Lower leg skin (tissue), 3 donors: ENCODE results near the gene IFIT3.

Experiments used
- POLR2A ChIP-seq, 2 donors: fragments of 450-650 bp; IDR thresholded peaks; one replicate each; pipeline ENCODE4 v1.6.1; 2016 to 2017; ENCODE audit warnings: antibody characterized with exemption in 2 of 2, mild to moderate bottlenecking in 1 of 2, moderate library complexity in 1 of 2
- TF ChIP-seq, protein P1 (sequence below), 3 donors: fragments of 450-650 bp; IDR thresholded peaks; one replicate each; pipeline ENCODE4 v1.5.1; 2016; ENCODE audit warnings: antibody characterized with exemption in 3 of 3, mild to moderate bottlenecking in 3 of 3, moderate library complexity in 2 of 3

GRCh38 chr10:89278034-89278535 lies 49.7 kb upstream of the IFIT3 start:
- no peak for TF ChIP-seq POLR2A (IDR thresholded peaks at IDR 0.05)
- TF ChIP-seq, protein P1, sequence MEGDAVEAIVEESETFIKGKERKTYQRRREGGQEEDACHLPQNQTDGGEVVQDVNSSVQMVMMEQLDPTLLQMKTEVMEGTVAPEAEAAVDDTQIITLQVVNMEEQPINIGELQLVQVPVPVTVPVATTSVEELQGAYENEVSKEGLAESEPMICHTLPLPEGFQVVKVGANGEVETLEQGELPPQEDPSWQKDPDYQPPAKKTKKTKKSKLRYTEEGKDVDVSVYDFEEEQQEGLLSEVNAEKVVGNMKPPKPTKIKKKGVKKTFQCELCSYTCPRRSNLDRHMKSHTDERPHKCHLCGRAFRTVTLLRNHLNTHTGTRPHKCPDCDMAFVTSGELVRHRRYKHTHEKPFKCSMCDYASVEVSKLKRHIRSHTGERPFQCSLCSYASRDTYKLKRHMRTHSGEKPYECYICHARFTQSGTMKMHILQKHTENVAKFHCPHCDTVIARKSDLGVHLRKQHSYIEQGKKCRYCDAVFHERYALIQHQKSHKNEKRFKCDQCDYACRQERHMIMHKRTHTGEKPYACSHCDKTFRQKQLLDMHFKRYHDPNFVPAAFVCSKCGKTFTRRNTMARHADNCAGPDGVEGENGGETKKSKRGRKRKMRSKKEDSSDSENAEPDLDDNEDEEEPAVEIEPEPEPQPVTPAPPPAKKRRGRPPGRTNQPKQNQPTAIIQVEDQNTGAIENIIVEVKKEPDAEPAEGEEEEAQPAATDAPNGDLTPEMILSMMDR (IDR thresholded peaks at IDR 0.05), result no peak
